HG02970 (cell line): Measurements from ENCODE around the gene TRIM42.

Source experiments
- ATAC-seq: cut with Tn5 transposase; IDR thresholded peaks from one replicate; pipeline ENCODE4 v1.9.1; 2021; ENCODE audit warnings: mild to moderate bottlenecking, moderate library complexity, moderate number of reproducible peaks; ENCODE audit not compliant: unreplicated experiment, low FRiP score

TRIM42 gene

DNA sequence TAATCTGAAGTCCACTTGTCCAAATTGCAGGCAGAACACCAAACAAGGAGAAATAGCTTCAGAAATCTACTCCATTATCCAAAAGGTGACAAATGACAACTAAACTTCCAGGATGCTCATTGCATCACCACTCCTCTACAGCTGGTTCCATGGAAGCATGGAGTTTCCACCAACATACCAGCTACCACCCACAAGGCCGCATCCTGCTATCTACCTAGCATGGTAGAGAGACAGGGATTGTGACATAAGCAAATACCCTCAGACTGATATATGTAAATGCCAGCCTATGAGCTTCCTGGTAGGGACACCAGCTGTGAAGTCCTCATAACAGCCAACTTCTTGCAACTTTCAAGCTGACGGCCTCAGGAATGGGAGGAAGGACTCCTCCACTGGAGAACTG is at the start of gene TRIM42:
Gene TRIM42 (plus strand): TSS at position 301 of the 400 bp plus-strand sequence. CDS start 166 bp downstream, outside the sequence.
- no peak for ATAC-seq

DNA sequence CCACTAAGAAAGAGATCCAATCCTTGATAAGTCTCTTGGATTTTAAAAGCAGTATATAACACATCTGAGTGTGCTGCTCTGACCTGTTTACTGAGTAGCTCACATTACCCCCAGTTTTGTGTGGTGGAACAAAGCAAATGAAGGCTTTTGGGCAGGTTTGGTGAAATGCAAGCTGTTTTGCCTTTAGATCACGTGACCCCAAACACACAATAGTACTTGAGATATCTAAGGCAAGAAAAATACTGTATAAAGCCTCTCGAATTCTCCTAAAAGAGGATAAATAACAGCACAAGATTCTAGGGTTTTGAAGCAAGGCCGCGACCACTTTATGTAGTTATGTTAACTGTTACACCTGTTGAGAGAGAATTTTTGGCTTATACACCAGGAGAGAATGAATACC is 49.3 kb upstream of the TRIM42 start:
- ATAC-seq, result no peak

DNA sequence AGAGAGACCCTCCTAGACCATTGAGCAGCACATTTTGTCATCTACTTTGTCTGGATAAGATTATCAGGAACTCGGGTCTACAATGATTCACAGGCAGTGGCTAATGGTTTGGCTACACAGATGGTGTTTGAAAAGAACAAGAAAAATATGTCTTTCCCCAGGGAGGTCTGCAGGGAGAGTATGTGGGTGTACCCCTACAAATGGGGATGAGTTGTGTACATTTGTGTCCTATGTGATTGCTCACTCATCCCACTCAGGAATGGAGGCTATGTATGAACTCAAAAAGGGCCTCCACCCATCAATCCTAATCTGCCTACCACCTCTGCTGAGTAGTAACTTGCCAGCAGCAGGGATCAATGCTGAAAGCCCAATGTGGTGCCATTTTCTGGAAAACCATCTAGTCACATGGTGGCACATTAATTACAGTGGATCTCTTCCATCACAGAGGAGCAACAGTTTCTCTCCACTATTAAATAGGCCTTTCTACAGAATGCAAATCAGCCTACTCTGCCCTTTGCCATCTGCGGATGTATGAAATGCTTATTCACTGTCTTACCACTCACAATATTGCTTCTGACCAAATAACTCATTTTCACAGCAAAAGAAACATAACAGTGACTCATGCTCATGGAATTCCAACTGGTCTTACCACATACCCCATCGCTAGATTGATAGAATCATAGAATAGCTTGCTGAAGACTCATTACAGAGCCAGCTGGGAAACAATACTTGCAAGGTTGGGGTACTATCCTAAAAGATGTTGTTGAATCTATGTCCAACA is 48.3 kb upstream of the TRIM42 start:
- ATAC-seq, result no peak

DNA sequence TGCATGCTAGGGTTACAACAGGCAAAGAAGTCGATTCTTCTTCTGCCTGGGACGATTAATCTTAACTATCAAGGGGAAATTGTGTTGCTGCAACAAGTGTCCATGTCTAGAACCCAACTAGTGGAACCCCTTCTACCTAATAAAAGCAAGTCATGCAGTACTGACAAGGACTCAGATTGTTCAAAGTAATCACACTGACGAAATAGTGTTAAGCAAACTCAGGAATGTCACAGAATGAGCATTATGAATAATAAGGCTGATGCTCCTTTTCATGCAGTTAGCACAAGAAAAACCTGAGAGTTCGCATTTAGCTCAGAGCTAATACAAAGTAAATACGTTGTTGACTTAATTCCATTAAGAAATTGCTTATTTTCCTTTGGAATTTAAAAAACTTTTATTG is 47.5 kb upstream of the TRIM42 start:
- no peak for ATAC-seq

DNA sequence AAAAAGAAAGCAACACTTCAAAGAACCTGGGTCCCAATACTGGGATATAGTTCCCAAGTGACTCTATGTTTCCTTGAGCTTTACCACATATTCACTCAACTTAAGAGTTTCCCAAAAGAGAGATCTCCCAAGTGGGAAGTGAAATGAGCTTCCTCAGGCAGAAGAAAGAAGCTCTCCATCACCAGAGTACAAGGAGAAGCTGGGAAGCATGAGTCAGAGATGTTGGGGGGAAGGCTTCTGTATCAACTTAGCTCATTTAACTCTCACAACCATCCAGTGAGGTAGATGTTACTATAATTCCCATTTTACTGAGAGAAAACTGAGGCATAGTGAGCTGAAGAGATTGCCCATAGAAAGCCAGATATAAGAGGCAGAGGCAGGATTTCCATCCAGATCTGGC is 47.0 kb upstream of the TRIM42 start:
- no peak for ATAC-seq

DNA sequence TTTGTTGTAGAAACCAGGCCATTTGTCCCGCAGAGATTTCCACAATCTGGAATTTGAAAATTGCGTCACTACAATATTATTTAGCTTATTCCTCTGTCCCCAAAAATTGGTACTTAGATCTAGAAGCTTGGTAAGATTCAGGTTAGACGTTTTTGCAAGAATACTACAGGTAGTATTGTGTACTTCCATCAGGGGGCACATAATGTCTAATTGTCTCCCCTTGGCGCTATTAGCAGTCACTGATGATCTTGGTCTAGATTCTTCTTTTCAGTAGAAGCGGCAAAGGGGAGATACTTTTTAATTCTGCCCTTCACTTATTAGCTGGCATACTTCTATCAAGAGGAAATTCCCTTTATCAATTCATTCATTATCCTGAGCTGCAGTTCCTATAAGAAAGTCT is 42.6 kb upstream of the TRIM42 start:
- no peak for ATAC-seq

DNA sequence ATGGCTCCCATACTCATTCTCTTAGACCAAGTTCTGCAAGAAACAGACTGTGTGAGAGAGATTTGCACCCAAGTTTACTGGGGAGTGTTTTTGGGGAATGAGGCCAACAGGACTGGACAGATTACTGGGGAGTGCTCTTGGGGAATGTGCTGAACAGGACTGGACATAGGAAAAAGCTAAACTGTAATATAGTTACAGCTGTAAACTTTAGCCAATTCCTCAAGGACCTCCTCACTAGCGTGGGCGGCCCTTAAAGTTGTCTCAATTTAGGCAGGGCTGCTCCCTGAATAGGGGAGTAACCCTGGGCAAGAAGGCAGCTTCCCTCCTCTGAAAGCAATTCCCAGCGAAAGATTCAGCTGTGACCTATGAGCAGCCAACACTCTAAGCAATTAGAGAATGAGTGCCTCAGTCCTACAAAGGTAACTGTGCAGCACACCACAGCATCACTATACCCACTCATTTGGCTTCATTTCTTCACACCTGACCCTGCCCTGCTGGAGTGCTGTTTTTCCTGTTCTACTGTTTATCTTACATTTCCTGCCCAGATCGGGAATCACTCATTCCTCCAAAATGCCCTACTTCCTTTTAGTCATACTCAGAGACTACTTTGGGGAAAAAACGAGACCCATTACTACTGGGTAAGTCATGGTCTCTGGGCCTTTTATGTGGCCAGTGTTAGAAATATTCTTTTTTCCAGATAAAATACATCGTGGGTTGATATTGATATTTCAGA is 41.3 kb upstream of the TRIM42 start:
- no peak for ATAC-seq

DNA sequence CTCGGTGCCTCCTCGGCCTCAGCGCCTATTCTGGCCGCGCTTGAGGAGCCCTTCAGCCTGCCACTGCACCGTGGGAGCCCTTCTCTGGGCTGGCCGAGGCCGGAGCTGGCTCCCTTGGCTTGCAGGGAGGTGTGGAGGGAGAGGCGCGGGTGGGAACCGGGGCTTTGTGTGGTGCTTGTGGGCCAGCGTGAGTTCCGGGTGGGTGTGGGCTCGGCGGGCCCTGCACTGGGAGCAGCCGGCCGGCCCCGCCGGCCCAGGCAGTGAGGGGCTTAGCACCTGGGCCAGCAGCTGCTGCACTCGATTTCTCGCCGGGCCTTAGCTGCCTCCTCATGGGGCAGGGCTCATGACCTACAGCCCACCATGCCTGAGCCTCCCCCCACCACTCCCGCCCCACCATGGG is 26.6 kb upstream of the TRIM42 start:
- ATAC-seq, result no peak

DNA sequence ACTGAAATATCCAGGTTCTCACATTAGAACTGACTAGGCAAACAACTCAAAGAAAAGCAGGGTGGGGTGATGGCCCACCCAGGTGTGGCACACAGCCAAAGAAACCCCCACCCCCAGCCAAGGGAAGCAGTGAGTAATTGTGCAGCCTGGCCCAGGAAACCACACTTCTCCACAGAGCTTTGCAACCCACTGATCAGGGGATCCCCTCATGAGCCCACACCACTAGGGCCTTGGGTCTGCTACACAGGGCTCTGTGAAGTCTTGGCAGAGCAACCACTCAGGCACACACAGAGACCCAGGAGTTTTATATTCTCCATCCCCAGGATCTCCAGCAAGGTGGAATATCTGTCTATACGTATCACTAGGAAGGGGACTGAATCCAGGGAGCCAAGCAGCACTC is 22.2 kb upstream of the TRIM42 start:
- no peak for ATAC-seq

DNA sequence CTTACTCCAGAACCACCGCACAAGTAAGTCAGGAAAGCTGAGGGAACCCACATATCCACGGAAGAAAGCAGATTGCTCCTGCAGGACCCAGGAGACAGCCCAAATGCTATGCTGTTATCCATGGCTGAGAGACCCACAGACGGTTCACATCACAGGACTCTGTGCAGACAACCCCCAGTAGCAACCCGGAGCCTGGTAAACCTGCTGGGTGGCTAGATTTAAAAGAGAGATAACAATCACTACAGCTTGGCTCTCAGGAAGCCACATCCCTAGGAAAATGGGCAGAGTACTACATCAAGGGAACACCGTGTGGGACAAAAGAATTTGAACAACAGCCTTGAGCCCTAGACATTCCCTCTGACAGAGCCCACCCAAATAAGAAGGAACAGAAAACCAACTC is 13.8 kb upstream of the TRIM42 start:
- ATAC-seq, result no peak

DNA sequence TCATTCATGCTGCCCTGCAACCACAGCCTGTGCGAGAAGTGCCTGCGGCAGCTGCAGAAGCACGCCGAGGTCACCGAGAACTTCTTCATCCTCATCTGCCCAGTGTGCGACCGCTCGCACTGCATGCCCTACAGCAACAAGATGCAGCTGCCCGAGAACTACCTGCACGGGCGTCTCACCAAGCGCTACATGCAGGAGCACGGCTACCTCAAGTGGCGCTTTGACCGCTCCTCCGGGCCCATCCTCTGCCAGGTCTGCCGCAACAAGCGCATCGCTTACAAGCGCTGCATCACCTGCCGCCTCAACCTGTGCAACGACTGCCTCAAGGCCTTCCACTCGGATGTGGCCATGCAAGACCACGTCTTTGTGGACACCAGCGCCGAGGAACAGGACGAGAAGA is 4.7 kb downstream of the TRIM42 start:
- no peak for ATAC-seq

DNA sequence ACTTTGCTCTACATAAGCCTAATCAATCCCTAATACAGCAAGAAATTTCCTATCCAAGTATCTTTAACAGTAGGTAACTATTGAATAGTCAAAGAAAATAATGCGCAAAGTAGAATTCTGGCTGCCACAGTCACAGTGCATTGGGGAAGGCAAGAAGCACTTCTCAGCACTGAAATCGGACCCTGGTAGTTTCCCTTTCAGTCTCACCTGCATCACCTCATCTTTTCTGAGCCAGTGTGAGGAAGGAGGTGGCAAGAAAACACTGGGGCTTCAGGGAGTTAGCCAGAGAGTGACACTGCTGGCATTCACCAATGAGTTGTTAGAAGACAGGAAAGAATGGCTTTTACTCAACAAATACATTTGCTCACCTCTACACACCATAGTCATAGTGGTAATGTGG is 8.3 kb downstream of the TRIM42 start:
- no peak for ATAC-seq

DNA sequence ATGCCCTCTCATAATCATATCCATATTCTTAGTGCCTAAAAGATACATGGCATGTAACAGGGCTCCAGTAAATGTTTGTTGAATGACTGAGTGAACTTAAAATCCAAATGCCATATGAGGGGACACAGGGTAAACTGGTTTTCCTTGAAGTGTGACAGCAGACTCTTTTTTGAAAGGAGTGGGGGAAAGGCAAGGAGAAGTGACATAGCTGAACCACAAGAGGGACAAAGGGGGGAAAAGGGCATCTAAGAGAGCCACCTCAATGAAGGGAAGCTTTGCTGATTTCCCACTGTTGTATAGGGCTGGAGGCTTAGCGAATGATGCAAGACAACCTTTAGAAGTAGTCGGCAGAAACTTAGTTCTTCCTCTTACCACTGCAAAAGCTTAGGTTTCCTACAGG is 9.1 kb downstream of the TRIM42 start:
- no peak for ATAC-seq

DNA sequence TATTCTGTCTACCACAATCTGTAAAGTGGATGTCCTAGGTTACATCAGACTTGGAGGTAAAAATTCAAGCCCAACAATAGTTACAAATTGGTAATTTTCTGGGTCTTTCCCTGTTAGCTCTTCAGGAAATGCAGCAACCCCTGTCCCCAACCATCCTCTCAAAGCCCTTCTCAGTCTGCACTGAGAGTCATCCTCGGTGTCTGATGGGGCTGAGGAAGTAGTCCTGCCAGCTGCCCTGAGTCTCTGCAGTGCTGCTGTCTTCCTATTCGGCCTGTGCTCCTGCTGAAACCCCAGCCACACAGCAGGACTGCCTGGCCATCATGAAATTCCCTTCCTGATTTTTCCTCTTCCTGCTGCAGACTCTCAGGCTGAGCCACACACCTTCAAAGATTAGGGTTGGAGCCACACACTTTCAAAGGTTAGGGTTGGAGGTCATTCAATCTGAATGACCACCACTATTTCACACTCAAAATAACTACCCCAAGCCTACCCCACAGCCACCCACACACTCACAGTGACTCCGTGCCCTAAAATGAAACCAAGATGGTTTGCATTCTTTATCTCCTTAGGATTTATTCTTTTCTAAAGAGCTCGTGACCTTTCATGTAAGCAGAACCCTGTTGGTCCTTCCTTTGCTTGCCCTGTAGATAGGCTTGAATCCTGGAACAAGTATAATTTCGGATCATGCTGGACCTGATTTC is 17.6 kb downstream of the TRIM42 start:
- ATAC-seq, result no peak

DNA sequence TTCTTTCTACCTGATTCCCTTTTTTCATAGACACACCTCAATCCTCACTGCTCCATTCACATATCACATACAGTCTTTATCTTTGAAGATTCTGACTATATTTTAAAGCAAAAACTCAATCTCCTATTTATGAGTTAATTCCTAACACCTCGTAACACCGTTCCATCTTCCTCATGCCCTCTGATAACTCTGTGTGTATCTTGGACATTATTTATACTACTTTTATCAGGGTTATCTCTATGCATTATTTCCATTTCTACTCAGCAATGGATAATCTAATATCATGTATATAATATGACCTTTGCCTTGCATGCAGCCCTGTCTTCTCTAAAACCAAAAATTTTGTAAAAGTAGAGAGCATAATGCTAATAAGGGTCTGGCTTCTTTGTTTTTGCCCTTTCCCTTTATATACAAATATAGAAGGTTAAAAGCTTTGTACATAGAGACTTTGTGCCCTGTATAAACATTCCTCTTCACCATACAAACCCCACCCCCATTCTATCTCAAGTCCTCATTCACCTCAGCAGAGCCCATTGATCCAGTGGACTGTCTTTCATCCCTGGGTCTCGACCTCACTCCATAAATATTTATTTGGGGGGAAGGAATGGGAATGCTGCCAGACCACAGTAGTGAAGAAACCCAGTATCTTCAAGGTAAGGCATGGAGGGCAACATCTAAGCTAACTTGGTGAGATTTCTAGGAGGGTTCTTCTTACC is 21.8 kb downstream of the TRIM42 start:
- no peak for ATAC-seq

DNA sequence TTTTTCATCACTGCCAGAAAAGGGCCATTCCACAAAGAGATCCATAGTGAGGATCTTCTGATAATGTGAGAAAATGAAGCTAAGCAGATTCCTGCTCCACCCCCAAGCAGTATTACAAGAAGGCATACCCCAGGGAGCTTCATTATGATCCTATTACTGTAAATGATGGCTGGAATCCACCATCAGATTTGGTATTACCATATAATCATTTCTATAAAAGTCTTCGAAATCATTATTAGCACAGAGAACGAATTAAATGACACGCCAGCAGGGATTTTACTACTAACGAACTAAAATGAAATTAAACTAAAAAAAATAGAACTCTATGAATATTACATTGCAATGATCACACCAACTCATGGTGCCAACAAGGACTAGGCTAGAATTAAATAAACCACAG is 24.4 kb downstream of the TRIM42 start:
- no peak for ATAC-seq

DNA sequence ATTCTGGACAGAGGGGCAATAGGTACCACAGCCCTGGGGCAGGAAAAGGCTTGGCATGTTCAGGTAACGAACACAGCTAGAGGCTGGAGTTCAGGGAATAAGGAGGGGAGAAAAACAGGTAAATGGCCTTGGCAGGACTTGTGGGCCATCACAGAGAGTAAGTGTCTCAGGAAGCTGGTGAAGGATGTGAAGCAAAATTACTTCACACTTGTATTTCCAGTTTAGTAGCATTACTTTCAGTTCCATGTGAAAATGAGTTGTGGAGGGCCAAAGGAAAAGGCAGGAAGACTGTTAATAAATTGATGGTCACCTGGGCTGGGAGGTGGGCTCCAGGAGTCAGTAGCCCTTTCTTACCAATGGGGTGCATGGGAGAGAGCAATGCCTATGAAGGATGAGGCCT is 25.6 kb downstream of the TRIM42 start:
- ATAC-seq, result no peak

DNA sequence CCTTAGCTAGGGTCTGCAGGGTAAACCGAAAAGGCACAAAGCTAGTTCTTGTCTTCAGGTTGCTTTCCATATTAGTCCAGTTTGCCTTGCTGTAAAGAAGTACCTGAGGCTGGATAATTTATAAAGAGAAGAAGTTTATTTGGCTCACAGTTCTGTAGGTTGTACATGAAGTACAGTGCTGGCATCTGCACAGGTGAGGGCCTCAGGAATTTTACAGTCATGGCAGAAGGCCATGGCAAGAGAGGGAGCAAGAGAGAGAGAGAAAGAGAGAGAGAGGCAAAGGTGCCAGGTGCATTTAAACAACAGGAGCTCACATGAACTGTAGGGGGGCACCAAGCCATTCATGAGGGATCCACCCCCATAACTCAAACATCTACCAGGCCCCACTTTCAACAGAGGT is 26.9 kb downstream of the TRIM42 start:
- ATAC-seq, result no peak

DNA sequence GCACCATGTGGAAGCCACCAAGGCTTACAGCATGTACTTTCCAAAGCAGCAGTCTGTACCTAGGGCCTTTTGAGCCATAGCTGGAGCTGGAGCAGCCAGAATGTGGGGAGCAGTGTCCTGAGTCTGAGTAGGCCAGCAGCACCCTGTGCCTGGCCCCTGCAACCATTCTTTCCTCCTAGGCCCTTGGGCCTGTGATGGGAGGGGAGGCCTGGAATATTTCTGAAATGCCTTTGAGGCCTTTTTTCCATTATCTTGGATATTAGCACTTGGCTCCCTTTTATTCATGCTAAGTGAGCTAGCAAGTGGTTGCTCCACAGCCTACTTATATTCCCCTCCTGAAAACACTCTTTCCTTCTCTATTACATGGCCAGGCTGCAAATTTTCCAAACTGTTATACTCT is 28.1 kb downstream of the TRIM42 start:
- no peak for ATAC-seq

DNA sequence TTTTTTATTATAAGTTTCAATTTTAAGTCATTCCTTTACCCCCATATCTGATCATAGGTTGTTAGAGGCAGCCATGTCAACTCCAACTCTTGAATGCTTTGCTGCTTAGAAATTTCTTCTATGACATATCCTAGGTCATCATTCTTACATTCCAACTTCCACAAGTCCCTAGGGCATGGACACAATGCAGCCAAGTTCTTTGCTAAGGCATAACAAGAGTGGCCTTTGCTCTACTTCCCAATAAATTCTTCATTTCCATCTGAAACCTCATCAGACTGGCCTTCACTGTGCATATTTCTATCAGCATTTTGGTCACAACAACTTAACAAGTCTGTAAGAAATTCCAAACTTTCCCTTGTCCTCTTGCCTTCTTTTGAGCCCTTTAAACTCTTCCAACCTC is 28.5 kb downstream of the TRIM42 start:
- ATAC-seq, result no peak

DNA sequence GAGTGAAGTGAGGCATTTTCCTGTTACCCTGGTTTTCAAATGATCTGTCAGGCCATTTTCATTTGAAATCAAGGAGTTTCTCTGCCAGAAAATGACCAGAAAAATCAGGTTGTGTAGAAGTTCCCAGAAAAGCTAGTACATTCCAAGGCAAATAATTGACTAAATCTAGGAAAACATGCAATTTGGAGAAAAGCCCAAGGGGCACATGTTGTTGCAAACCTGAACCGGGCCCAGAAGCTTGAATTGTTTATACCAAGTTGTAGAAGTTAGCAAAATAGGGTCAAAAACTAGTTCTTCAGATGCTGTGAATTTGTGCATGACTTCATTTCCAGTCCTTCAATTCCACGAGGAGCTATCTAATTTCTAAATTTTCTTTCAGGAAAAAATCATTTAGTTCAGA is 31.0 kb downstream of the TRIM42 start:
- no peak for ATAC-seq
